Peyer's patch (tissue), 4 donors: Measurements from ENCODE around the gene HNRNPH2. TPM values are rescaled to one million over a fixed set of nuclear protein-coding genes. Genes with fewer than 3 reads are reported as not detected.
A peak's percentile ranks its signal among the peaks of the same experiment; 100 is the strongest.

Experiments used
- DNase-seq, 3 donors: peaks; one replicate each; pipeline ENCODE4 v3.0.0-alpha.2; 2017 to 2019
- H3K27ac ChIP-seq, 4 donors: fragments of 200-600 bp; sonication (generic); one replicate each; pipeline ENCODE4 v1.5.1; 2016 to 2019
- H3K27me3 ChIP-seq, 2 donors: fragments of 200-600 bp; sonication (generic); one replicate each; pipeline ENCODE4 v1.5.1; 2019
- H3K36me3 ChIP-seq, 3 donors: fragments of 200-600 bp; sonication (generic); one replicate each; pipeline ENCODE4 v1.5.1; 2016 to 2019
- H3K4me1 ChIP-seq, 4 donors: fragments of 200-600 bp; sonication (generic); one replicate each; pipeline ENCODE4 v1.5.1; 2016 to 2019
- H3K4me3 ChIP-seq, 4 donors: fragments of 200-600 bp; sonication (generic); 1 replicate in 3 of 4; 2 replicates in 1 of 4; pipeline ENCODE4 v1.5.1; 2016 to 2019; ENCODE audit warnings: mild to moderate bottlenecking in 1 of 4
- H3K9me3 ChIP-seq, 4 donors: fragments of 200-600 bp; sonication (generic); one replicate each; pipeline ENCODE4 v1.5.1; 2016 to 2019; ENCODE audit warnings: mild to moderate bottlenecking in 1 of 4
- CTCF ChIP-seq, 6 experiments: fragments of 450-650 bp in 4 of 6; fragments of 200-600 bp in 2 of 6; sonication (generic) in 1 of 6; IDR thresholded peaks; one replicate each; pipeline ENCODE4 v1.5.1; 2017 to 2019; ENCODE audit warnings: antibody characterized with exemption in 6 of 6, mild to moderate bottlenecking in 3 of 6, moderate library complexity in 1 of 6
- POLR2A ChIP-seq, 2 donors: fragments of 450-650 bp; IDR thresholded peaks; one replicate each; pipeline ENCODE4 v1.5.1; 2017; ENCODE audit warnings: antibody characterized with exemption in 2 of 2, mild to moderate bottlenecking in 2 of 2, moderate library complexity in 2 of 2
- total RNA-seq, 4 donors: library from RNA; depleted of rRNA; stranded (reverse); fragments of >200 nt; gene quantifications; one replicate each; pipeline ENCODE4 v1.1.0, GENCODE V29; 2016

HNRNPH2 gene
- total RNA-seq, 4 donors from 2014 or later, result 29.4 to 64.5 (median 43.1) TPM

- Histone ChIP-seq H3K9me3 (no peaks in the 10 kb centered on the region), H3K27ac (peak overlapping the region; percentile 76 to 92 (median 83)), H3K36me3 (no peaks in the 10 kb centered on the region), H3K4me1 (peaks cover 0 to 15% (median 0%) of the 10 kb centered on the region in 4 donors), H3K4me3 (peak overlapping the region; percentile 49 to 69 (median 60)), H3K27me3 (no peaks in the 10 kb centered on the region)
- TF ChIP-seq POLR2A (IDR thresholded peaks at IDR 0.05) (no peak), CTCF (IDR thresholded peaks at IDR 0.05) (no peak)
- peak; percentile 51 to 77 (median 67) for DNase-seq
Observed at GRCh38 chrX:101417981-101418841, 10.2 kb downstream of the HNRNPH2 start.

GRCh38 chrX:101419489-101419888 is 11.5 kb downstream of the HNRNPH2 start:
- Histone ChIP-seq H3K27me3 (no peaks in the 10 kb centered on the region), H3K36me3 (no peaks in the 10 kb centered on the region), H3K9me3 (no peaks in the 10 kb centered on the region), H3K4me3 (no peak overlapping the region), H3K4me1 (peaks cover 0 to 15% (median 0%) of the 10 kb centered on the region in 4 donors), H3K27ac (peak overlapping the region in 3 of 4 donors; percentile 17 to 90 (median 76))
- TF ChIP-seq POLR2A (IDR thresholded peaks at IDR 0.05) (no peak), CTCF (IDR thresholded peaks at IDR 0.05) (no peak)
- DNase-seq, result no peak

- no peaks in the 10 kb centered on the region for H3K4me1 ChIP-seq
- TF ChIP-seq POLR2A (IDR thresholded peaks at IDR 0.05), result no peak
- no peak for TF ChIP-seq CTCF (IDR thresholded peaks at IDR 0.05)
- no peak for DNase-seq
- no peak overlapping the region for H3K27ac ChIP-seq
- no peak overlapping the region for H3K4me3 ChIP-seq
- no peaks in the 10 kb centered on the region for H3K9me3 ChIP-seq
- no peaks in the 10 kb centered on the region for H3K27me3 ChIP-seq
- no peaks in the 10 kb centered on the region for H3K36me3 ChIP-seq
Observed at GRCh38 chrX:101427954-101428353, 19.9 kb downstream of the HNRNPH2 start.

GRCh38 chrX:101429934-101430333 is 21.9 kb downstream of the HNRNPH2 start:
- Histone ChIP-seq H3K4me3 (no peak overlapping the region), H3K27ac (no peak overlapping the region), H3K27me3 (no peaks in the 10 kb centered on the region), H3K4me1 (no peaks in the 10 kb centered on the region), H3K9me3 (no peaks in the 10 kb centered on the region), H3K36me3 (no peaks in the 10 kb centered on the region)
- TF ChIP-seq POLR2A (IDR thresholded peaks at IDR 0.05) (no peak), CTCF (IDR thresholded peaks at IDR 0.05) (no peak)
- DNase-seq, result no peak

GRCh38 chrX:101430457-101431078 is 22.5 kb downstream of the HNRNPH2 start:
- H3K4me1 ChIP-seq, result no peaks in the 10 kb centered on the region
- H3K27me3 ChIP-seq, result no peaks in the 10 kb centered on the region
- no peaks in the 10 kb centered on the region for H3K36me3 ChIP-seq
- H3K4me3 ChIP-seq, result no peak overlapping the region
- DNase-seq, result no peak
- no peak overlapping the region for H3K27ac ChIP-seq
- no peaks in the 10 kb centered on the region for H3K9me3 ChIP-seq
- TF ChIP-seq POLR2A (IDR thresholded peaks at IDR 0.05) (no peak), CTCF (IDR thresholded peaks at IDR 0.05) (no peak)
